Measurements from ENCODE around the gene CPSF4L. TPM values are rescaled to one million over a fixed set of nuclear protein-coding genes. Genes with fewer than 3 reads are reported as not detected.

CPSF4L gene
- total RNA-seq: not detected in 2 replicates

GRCh38 chr17:73261617-73261951 is at the start of gene CPSF4L:
TSS of gene CPSF4L (minus strand) at chr17:73261880. CDS start at chr17:73261818, 62 bp downstream.

Other genes starting within 250 kb of the CPSF4L start
- gene SLC39A11, start 169.2 kb downstream of the CPSF4L start, total RNA-seq: 12.3 and 12.6 TPM in 2 replicates
- under 0.01 TPM in 1 of 2 replicates, not detected in the other for gene SSTR2, start 96.9 kb downstream of the CPSF4L start, total RNA-seq
- gene COG1, start 68.8 kb downstream of the CPSF4L start, total RNA-seq: 18.7 and 22.7 TPM in 2 replicates
- 49.9 and 58.7 TPM in 2 replicates for gene CDC42EP4, start 50.1 kb upstream of the CPSF4L start, total RNA-seq

Data from bronchus fibroblast of lung (primary cell).